Measurements from ENCODE around the gene PDXP.

The PDXP gene

GRCh38 chr22:37621352-37621860 is 37.1 kb upstream of the PDXP start:
- no peak overlapping the region for H2AK5ac ChIP-seq (ENCODE audit: low read length)
- H3K56ac ChIP-seq (ENCODE audit: low read length), result no peak overlapping the region
- no peak overlapping the region for H3K18ac ChIP-seq (ENCODE audit: low read length)
- H3K36me3 ChIP-seq (ENCODE audit: control insufficient read depth, insufficient read depth, low read length), result peaks cover 3% of the 10 kb centered on the region
- H2BK5ac ChIP-seq (ENCODE audit: low read length), result no peak overlapping the region
- WGBS (ENCODE audit: extremely low coverage, insufficient coverage, low lambda C conversion rate), result no CpG with 5 or more reads among the region's 12 CpGs
- H3K27me3 ChIP-seq (ENCODE audit: insufficient read depth, low read length, poor library complexity), result no peaks in the 10 kb centered on the region
- no peak overlapping the region for H3K9ac ChIP-seq (ENCODE audit: low read length)
- no peak overlapping the region for H2BK120ac ChIP-seq (ENCODE audit: low read depth, low read length)
- H3K4me3 ChIP-seq (ENCODE audit: low read length), result no peak overlapping the region
- no peak for DNase-seq
- no peaks in the 10 kb centered on the region for H3K79me1 ChIP-seq (ENCODE audit: low read length)
- H3K23ac ChIP-seq (ENCODE audit: low read length), result no peak overlapping the region
- peaks cover 1% of the 10 kb centered on the region for H3K4me1 ChIP-seq (ENCODE audit: control insufficient read depth, low read depth, low read length)
- H2BK15ac ChIP-seq (replicated peaks; ENCODE audit: low read depth), result no peak overlapping the region
- no peak overlapping the region for H3K4me2 ChIP-seq (ENCODE audit: low read length)
- no peak overlapping the region for H3K27ac ChIP-seq (ENCODE audit: low read depth, low read length)
- no peak overlapping the region for H4K5ac ChIP-seq (ENCODE audit: low read length)
- no peaks in the 10 kb centered on the region for H3K79me2 ChIP-seq (ENCODE audit: control insufficient read depth, insufficient read depth, low read length)
- H4K8ac ChIP-seq (ENCODE audit: low read depth, low read length), result no peak overlapping the region
- H3K4ac ChIP-seq (ENCODE audit: low read depth, low read length), result no peak overlapping the region

GRCh38 chr22:37623075-37624016 is 35.2 kb upstream of the PDXP start:
- no peak overlapping the region for H2BK5ac ChIP-seq (ENCODE audit: low read length)
- H3K27ac ChIP-seq (ENCODE audit: low read depth, low read length), result no peak overlapping the region
- H3K79me2 ChIP-seq (ENCODE audit: control insufficient read depth, insufficient read depth, low read length), result no peaks in the 10 kb centered on the region
- H3K4ac ChIP-seq (ENCODE audit: low read depth, low read length), result no peak overlapping the region
- H4K8ac ChIP-seq (ENCODE audit: low read depth, low read length), result no peak overlapping the region
- H2AK5ac ChIP-seq (ENCODE audit: low read length), result no peak overlapping the region
- WGBS (ENCODE audit: extremely low coverage, insufficient coverage, low lambda C conversion rate), result no CpG with 5 or more reads among the region's 22 CpGs
- H3K9ac ChIP-seq (ENCODE audit: low read length), result no peak overlapping the region
- no peak overlapping the region for H2BK120ac ChIP-seq (ENCODE audit: low read depth, low read length)
- H3K4me3 ChIP-seq (ENCODE audit: low read length), result no peak overlapping the region
- H3K36me3 ChIP-seq (ENCODE audit: control insufficient read depth, insufficient read depth, low read length), result no peaks in the 10 kb centered on the region
- peak; percentile 78 for DNase-seq
- H3K4me2 ChIP-seq (ENCODE audit: low read length), result no peak overlapping the region
- peaks cover 1% of the 10 kb centered on the region for H3K4me1 ChIP-seq (ENCODE audit: control insufficient read depth, low read depth, low read length)
- H3K79me1 ChIP-seq (ENCODE audit: low read length), result no peaks in the 10 kb centered on the region
- no peaks in the 10 kb centered on the region for H3K27me3 ChIP-seq (ENCODE audit: insufficient read depth, low read length, poor library complexity)
- H3K23ac ChIP-seq (ENCODE audit: low read length), result no peak overlapping the region
- no peak overlapping the region for H3K56ac ChIP-seq (ENCODE audit: low read length)
- H3K18ac ChIP-seq (ENCODE audit: low read length), result no peak overlapping the region
- no peak overlapping the region for H2BK15ac ChIP-seq (replicated peaks; ENCODE audit: low read depth)
- no peak overlapping the region for H4K5ac ChIP-seq (ENCODE audit: low read length)

GRCh38 chr22:37624017-37624365 is 34.5 kb upstream of the PDXP start:
- Histone ChIP-seq H3K18ac (ENCODE audit: low read length) (no peak overlapping the region), H3K4ac (ENCODE audit: low read depth, low read length) (no peak overlapping the region), H3K4me2 (ENCODE audit: low read length) (no peak overlapping the region), H2BK15ac (replicated peaks; ENCODE audit: low read depth) (no peak overlapping the region), H3K79me2 (ENCODE audit: control insufficient read depth, insufficient read depth, low read length) (no peaks in the 10 kb centered on the region), H3K4me3 (ENCODE audit: low read length) (no peak overlapping the region), H3K36me3 (ENCODE audit: control insufficient read depth, insufficient read depth, low read length) (no peaks in the 10 kb centered on the region), H2AK5ac (ENCODE audit: low read length) (no peak overlapping the region), H4K5ac (ENCODE audit: low read length) (no peak overlapping the region), H2BK120ac (ENCODE audit: low read depth, low read length) (no peak overlapping the region), H3K23ac (ENCODE audit: low read length) (no peak overlapping the region), H4K8ac (ENCODE audit: low read depth, low read length) (no peak overlapping the region), H3K27ac (ENCODE audit: low read depth, low read length) (no peak overlapping the region), H3K79me1 (ENCODE audit: low read length) (no peaks in the 10 kb centered on the region), H3K56ac (ENCODE audit: low read length) (no peak overlapping the region), H3K4me1 (ENCODE audit: control insufficient read depth, low read depth, low read length) (peaks cover 1% of the 10 kb centered on the region), H3K27me3 (ENCODE audit: insufficient read depth, low read length, poor library complexity) (no peaks in the 10 kb centered on the region), H2BK5ac (ENCODE audit: low read length) (no peak overlapping the region), H3K9ac (ENCODE audit: low read length) (no peak overlapping the region)
- no peak for DNase-seq
- WGBS (ENCODE audit: extremely low coverage, insufficient coverage, low lambda C conversion rate), result no CpG with 5 or more reads among the region's 6 CpGs

GRCh38 chr22:37624876-37625275 is 33.6 kb upstream of the PDXP start:
- Histone ChIP-seq H3K4me1 (ENCODE audit: control insufficient read depth, low read depth, low read length) (peaks cover 1% of the 10 kb centered on the region), H2BK15ac (replicated peaks; ENCODE audit: low read depth) (no peak overlapping the region), H3K27me3 (ENCODE audit: insufficient read depth, low read length, poor library complexity) (no peaks in the 10 kb centered on the region), H3K4me2 (ENCODE audit: low read length) (no peak overlapping the region), H4K8ac (ENCODE audit: low read depth, low read length) (no peak overlapping the region), H3K36me3 (ENCODE audit: control insufficient read depth, insufficient read depth, low read length) (no peaks in the 10 kb centered on the region), H3K18ac (ENCODE audit: low read length) (no peak overlapping the region), H3K79me1 (ENCODE audit: low read length) (no peaks in the 10 kb centered on the region), H2BK5ac (ENCODE audit: low read length) (no peak overlapping the region), H4K5ac (ENCODE audit: low read length) (no peak overlapping the region), H3K56ac (ENCODE audit: low read length) (no peak overlapping the region), H3K27ac (ENCODE audit: low read depth, low read length) (no peak overlapping the region), H3K79me2 (ENCODE audit: control insufficient read depth, insufficient read depth, low read length) (no peaks in the 10 kb centered on the region), H2AK5ac (ENCODE audit: low read length) (no peak overlapping the region), H3K9ac (ENCODE audit: low read length) (no peak overlapping the region), H3K4me3 (ENCODE audit: low read length) (no peak overlapping the region), H2BK120ac (ENCODE audit: low read depth, low read length) (no peak overlapping the region), H3K4ac (ENCODE audit: low read depth, low read length) (no peak overlapping the region), H3K23ac (ENCODE audit: low read length) (no peak overlapping the region)
- WGBS (ENCODE audit: extremely low coverage, insufficient coverage, low lambda C conversion rate), result no CpG with 5 or more reads among the region's 7 CpGs
- no peak for DNase-seq

- Histone ChIP-seq H3K4me2 (ENCODE audit: low read length) (no peak overlapping the region), H3K4me1 (ENCODE audit: control insufficient read depth, low read depth, low read length) (peaks cover 1% of the 10 kb centered on the region), H3K4me3 (ENCODE audit: low read length) (no peak overlapping the region), H3K4ac (ENCODE audit: low read depth, low read length) (no peak overlapping the region), H2BK5ac (ENCODE audit: low read length) (no peak overlapping the region), H3K23ac (ENCODE audit: low read length) (no peak overlapping the region), H2AK5ac (ENCODE audit: low read length) (no peak overlapping the region), H3K18ac (ENCODE audit: low read length) (no peak overlapping the region), H3K56ac (ENCODE audit: low read length) (no peak overlapping the region), H4K5ac (ENCODE audit: low read length) (no peak overlapping the region), H3K27ac (ENCODE audit: low read depth, low read length) (no peak overlapping the region), H3K36me3 (ENCODE audit: control insufficient read depth, insufficient read depth, low read length) (no peaks in the 10 kb centered on the region), H3K9ac (ENCODE audit: low read length) (no peak overlapping the region), H3K79me2 (ENCODE audit: control insufficient read depth, insufficient read depth, low read length) (no peaks in the 10 kb centered on the region), H2BK120ac (ENCODE audit: low read depth, low read length) (no peak overlapping the region), H3K79me1 (ENCODE audit: low read length) (no peaks in the 10 kb centered on the region), H3K27me3 (ENCODE audit: insufficient read depth, low read length, poor library complexity) (no peaks in the 10 kb centered on the region), H4K8ac (ENCODE audit: low read depth, low read length) (no peak overlapping the region), H2BK15ac (replicated peaks; ENCODE audit: low read depth) (no peak overlapping the region)
- DNase-seq, result no peak
- WGBS (ENCODE audit: extremely low coverage, insufficient coverage, low lambda C conversion rate), result no CpG with 5 or more reads among the region's 14 CpGs
These were observed 32.8 kb upstream of the PDXP start for GRCh38 chr22:37625737-37626136.

All from mesendoderm (in vitro differentiated cells).